GM23338 (cell line): ENCODE measurements around the gene PPP1R15B. TPM values are rescaled to one million over a fixed set of nuclear protein-coding genes. Genes with fewer than 3 reads are reported as not detected.

Experiments
- ATAC-seq: fragments of 200-7000 bp; cut with Tn5 transposase; 3 replicates; pipeline ENCODE4 v1.9.1; 2020
- DNase-seq: peaks from one replicate; pipeline ENCODE4 v3.0.0-alpha.2; 2015; ENCODE audit warnings: low spot score
- H2AFZ ChIP-seq: fragments of 200-600 bp; sonication (generic); 2 replicates; pipeline ENCODE4 v1.8.0; 2016; ENCODE audit warnings: antibody characterized with exemption, mild to moderate bottlenecking, moderate library complexity
- H3F3A ChIP-seq: fragments of 200-600 bp; sonication (generic); replicated peaks from 2 replicates; pipeline ENCODE4 v1.8.0; 2017; ENCODE audit warnings: antibody characterized with exemption, mixed run types, low read depth
- H3K27ac ChIP-seq: fragments of 200-600 bp; sonication (generic); 2 replicates; pipeline ENCODE4 v1.6.1; 2016; ENCODE audit warnings: low read depth
- H3K27me3 ChIP-seq: fragments of 200-600 bp; sonication (generic); 2 replicates; pipeline ENCODE4 v1.8.0; 2016; ENCODE audit warnings: mild to moderate bottlenecking, mixed run types, moderate library complexity; ENCODE audit not compliant: insufficient read depth
- H3K36me3 ChIP-seq: fragments of 200-600 bp; sonication (generic); 2 replicates; pipeline ENCODE4 v1.8.0; 2016; ENCODE audit warnings: mild to moderate bottlenecking; ENCODE audit not compliant: insufficient read depth
- H3K4me1 ChIP-seq: fragments of 200-600 bp; sonication (generic); 2 replicates; pipeline ENCODE4 v1.8.0; 2016; ENCODE audit warnings: mild to moderate bottlenecking, moderate library complexity; ENCODE audit not compliant: insufficient read depth
- H3K4me2 ChIP-seq: fragments of 200-600 bp; sonication (generic); 2 replicates; pipeline ENCODE4 v1.7.1; 2017; ENCODE audit warnings: mixed run types
- H3K4me3 ChIP-seq: fragments of 200-600 bp; sonication (generic); 2 replicates; pipeline ENCODE4 v1.6.1; 2016; ENCODE audit warnings: mixed run types
- H3K79me2 ChIP-seq: fragments of 200-600 bp; sonication (generic); replicated peaks from 2 replicates; pipeline ENCODE4 v1.8.0; 2017; ENCODE audit warnings: mild to moderate bottlenecking; ENCODE audit not compliant: insufficient read depth
- H3K9me2 ChIP-seq: fragments of 200-600 bp; sonication (generic); 2 replicates; pipeline ENCODE4 v1.8.0; 2017; ENCODE audit not compliant: insufficient read depth
- H4K20me1 ChIP-seq: fragments of 200-600 bp; sonication (generic); replicated peaks from 2 replicates; pipeline ENCODE4 v1.8.0; 2017; ENCODE audit warnings: mild to moderate bottlenecking; ENCODE audit not compliant: insufficient read depth
- H3K27ac Mint-ChIP-seq: 2 replicates; pipeline ENCODE4 v1.8.0; 2020; ENCODE audit warnings: inconsistent platforms, mild to moderate bottlenecking, moderate library complexity, mixed read lengths
- H3K27me3 Mint-ChIP-seq: 3 replicates; pipeline ENCODE4 v1.8.0; 2022; ENCODE audit warnings: low read depth, mild to moderate bottlenecking, moderate library complexity, mixed read lengths, inconsistent platforms; ENCODE audit not compliant: insufficient read depth, poor library complexity
- H3K36me3 Mint-ChIP-seq: 3 replicates; pipeline ENCODE4 v1.8.0; 2021; ENCODE audit warnings: low read depth, mild to moderate bottlenecking, inconsistent platforms, moderate library complexity, mixed read lengths
- H3K4me1 Mint-ChIP-seq: 3 replicates; pipeline ENCODE4 v1.8.0; 2020; ENCODE audit warnings: mild to moderate bottlenecking, inconsistent platforms, mixed read lengths
- H3K4me3 Mint-ChIP-seq: 3 replicates; pipeline ENCODE4 v1.8.0; 2021; ENCODE audit warnings: moderate library complexity, mild to moderate bottlenecking, inconsistent platforms, mixed read lengths
- H3K9me3 Mint-ChIP-seq: 3 replicates; pipeline ENCODE4 v1.8.0; 2020; ENCODE audit warnings: moderate library complexity, mild to moderate bottlenecking, inconsistent platforms, mixed read lengths
- NANOG ChIP-seq: IDR thresholded peaks from 2 replicates; pipeline ENCODE4 v1.6.1; 2016; ENCODE audit warnings: antibody characterized with exemption, borderline replicate concordance
- POLR2AphosphoS5 ChIP-seq: IDR thresholded peaks from 2 replicates; pipeline ENCODE4 v1.6.1; 2016; ENCODE audit warnings: antibody characterized with exemption, low read depth
- STAT1 ChIP-seq: IDR thresholded peaks from one replicate; pipeline ENCODE4 v1.6.1; 2016; ENCODE audit warnings: antibody characterized with exemption; ENCODE audit not compliant: unreplicated experiment
- ZNF331 ChIP-seq: fragments of 250-450 bp; sonication (Bioruptor Pico); IDR thresholded peaks from 2 replicates; pipeline ENCODE4 v1.5.0; 2020; ENCODE audit warnings: low read depth, mild to moderate bottlenecking, moderate library complexity
- polyA plus RNA-seq: library from polyadenylated mRNA; unstranded; fragments of >200 nt; fragmentation: Nextera tagmentation; extraction: Ambion mirVana; gene quantifications from 2 replicates; pipeline ENCODE4 v1.2.1, GENCODE V29; 2016
- small RNA-seq: library from RNA; depleted of rRNA; stranded (forward); fragments of <200 nt; gene quantifications from one replicate; pipeline ENCODE3, GENCODE V24; 2014; ENCODE audit warnings: low replicate concordance
- total RNA-seq: library from RNA; depleted of rRNA; stranded (reverse); fragments of >200 nt; shearing (Covaris generic); gene quantifications from 2 replicates; pipeline ENCODE4 v1.2.3, GENCODE V29; 2014; rRNA removed
- TF ChIP-seq, protein P1 (sequence below): fragments of 250-450 bp; sonication (Bioruptor Pico); IDR thresholded peaks from 2 replicates; pipeline ENCODE4 v1.5.0; 2020; ENCODE audit warnings: mild to moderate bottlenecking, moderate library complexity

PPP1R15B gene
- total and polyA plus RNA-seq, 2 experiments from 2014 or later = 17.3 to 64.3 TPM

DNA sequence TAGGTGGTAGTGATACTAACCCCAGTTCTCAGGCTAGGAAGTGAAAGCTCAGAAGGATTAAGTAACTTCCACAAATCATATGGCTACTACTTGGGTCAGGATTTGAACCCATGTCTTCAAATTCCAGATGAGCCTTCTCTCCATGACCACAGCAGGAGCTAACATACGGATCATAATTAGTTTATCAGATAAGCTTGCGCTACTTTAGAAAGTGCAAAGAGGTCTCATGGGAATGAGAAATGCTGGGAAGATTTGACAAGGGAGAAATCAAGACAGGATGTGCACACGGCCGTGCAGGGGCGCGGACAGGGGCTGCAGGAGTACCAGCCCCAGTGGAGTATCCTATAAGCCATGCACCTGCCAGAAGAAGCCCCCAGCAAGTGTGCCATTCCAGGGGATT is 57.0 kb downstream of the PPP1R15B start:
- no peaks in the 10 kb centered on the region for H3K9me2 ChIP-seq
- no peaks in the 10 kb centered on the region for H3K27me3 ChIP-seq
- no peaks in the 10 kb centered on the region; the same call in 1 of the 2 replicates for H4K20me1 ChIP-seq
- no peak for ATAC-seq
- no peak for DNase-seq
- Mint-ChIP-seq H3K27me3 (peaks cover 11% of the 10 kb centered on the region), H3K27ac (no peak overlapping the region), H3K9me3 (no peaks in the 10 kb centered on the region), H3K36me3 (no peaks in the 10 kb centered on the region), H3K4me1 (peaks cover 40% of the 10 kb centered on the region), H3K4me3 (no peak overlapping the region)
- H3K4me1 ChIP-seq = peaks cover 31% of the 10 kb centered on the region
- TF ChIP-seq NANOG (no peak), POLR2AphosphoS5 (no peak), ZNF331 (no peak), STAT1 (no peak)
- TF ChIP-seq, protein P1, sequence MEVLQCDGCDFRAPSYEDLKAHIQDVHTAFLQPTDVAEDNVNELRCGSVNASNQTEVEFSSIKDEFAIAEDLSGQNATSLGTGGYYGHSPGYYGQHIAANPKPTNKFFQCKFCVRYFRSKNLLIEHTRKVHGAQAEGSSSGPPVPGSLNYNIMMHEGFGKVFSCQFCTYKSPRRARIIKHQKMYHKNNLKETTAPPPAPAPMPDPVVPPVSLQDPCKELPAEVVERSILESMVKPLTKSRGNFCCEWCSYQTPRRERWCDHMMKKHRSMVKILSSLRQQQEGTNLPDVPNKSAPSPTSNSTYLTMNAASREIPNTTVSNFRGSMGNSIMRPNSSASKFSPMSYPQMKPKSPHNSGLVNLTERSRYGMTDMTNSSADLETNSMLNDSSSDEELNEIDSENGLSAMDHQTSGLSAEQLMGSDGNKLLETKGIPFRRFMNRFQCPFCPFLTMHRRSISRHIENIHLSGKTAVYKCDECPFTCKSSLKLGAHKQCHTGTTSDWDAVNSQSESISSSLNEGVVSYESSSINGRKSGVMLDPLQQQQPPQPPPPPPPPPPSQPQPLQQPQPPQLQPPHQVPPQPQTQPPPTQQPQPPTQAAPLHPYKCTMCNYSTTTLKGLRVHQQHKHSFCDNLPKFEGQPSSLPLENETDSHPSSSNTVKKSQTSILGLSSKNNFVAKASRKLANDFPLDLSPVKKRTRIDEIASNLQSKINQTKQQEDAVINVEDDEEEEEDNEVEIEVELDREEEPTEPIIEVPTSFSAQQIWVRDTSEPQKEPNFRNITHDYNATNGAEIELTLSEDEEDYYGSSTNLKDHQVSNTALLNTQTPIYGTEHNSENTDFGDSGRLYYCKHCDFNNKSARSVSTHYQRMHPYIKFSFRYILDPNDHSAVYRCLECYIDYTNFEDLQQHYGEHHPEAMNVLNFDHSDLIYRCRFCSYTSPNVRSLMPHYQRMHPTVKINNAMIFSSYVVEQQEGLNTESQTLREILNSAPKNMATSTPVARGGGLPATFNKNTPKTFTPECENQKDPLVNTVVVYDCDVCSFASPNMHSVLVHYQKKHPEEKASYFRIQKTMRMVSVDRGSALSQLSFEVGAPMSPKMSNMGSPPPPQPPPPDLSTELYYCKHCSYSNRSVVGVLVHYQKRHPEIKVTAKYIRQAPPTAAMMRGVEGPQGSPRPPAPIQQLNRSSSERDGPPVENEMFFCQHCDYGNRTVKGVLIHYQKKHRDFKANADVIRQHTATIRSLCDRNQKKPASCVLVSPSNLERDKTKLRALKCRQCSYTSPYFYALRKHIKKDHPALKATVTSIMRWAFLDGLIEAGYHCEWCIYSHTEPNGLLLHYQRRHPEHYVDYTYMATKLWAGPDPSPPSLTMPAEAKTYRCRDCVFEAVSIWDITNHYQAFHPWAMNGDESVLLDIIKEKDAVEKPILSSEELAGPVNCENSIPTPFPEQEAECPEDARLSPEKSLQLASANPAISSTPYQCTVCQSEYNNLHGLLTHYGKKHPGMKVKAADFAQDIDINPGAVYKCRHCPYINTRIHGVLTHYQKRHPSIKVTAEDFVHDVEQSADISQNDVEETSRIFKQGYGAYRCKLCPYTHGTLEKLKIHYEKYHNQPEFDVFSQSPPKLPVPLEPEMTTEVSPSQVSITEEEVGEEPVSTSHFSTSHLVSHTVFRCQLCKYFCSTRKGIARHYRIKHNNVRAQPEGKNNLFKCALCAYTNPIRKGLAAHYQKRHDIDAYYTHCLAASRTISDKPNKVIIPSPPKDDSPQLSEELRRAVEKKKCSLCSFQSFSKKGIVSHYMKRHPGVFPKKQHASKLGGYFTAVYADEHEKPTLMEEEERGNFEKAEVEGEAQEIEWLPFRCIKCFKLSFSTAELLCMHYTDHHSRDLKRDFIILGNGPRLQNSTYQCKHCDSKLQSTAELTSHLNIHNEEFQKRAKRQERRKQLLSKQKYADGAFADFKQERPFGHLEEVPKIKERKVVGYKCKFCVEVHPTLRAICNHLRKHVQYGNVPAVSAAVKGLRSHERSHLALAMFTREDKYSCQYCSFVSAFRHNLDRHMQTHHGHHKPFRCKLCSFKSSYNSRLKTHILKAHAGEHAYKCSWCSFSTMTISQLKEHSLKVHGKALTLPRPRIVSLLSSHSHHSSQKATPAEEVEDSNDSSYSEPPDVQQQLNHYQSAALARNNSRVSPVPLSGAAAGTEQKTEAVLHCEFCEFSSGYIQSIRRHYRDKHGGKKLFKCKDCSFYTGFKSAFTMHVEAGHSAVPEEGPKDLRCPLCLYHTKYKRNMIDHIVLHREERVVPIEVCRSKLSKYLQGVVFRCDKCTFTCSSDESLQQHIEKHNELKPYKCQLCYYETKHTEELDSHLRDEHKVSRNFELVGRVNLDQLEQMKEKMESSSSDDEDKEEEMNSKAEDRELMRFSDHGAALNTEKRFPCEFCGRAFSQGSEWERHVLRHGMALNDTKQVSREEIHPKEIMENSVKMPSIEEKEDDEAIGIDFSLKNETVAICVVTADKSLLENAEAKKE (CRISPR knock-in tag) = no peak
- no peaks in the 10 kb centered on the region for H3K79me2 ChIP-seq
- peaks cover 6% of the 10 kb centered on the region; the same call in 1 of the 2 replicates for H3F3A ChIP-seq
- H3K4me2 ChIP-seq = no peak overlapping the region
- no peak overlapping the region for H2AFZ ChIP-seq
- no peak overlapping the region for H3K27ac ChIP-seq
- H3K4me3 ChIP-seq = no peak overlapping the region
- H3K36me3 ChIP-seq = no peaks in the 10 kb centered on the region

Small RNA genes lying within 50 kb of the gene (small RNA-seq; reads per million reads assigned to genes)
- gene AL606489.2 = not detected

Other genes starting within 250 kb of the PPP1R15B start
- not detected in 2 replicates for gene REN, start 245.5 kb downstream of the PPP1R15B start, total RNA-seq
- not detected in 2 replicates for gene REN, start 245.5 kb downstream of the PPP1R15B start, polyA plus RNA-seq
- 0.70 TPM in 1 of 2 replicates, not detected in the other for gene KISS1, start 215.3 kb downstream of the PPP1R15B start, total RNA-seq
- gene KISS1, start 215.3 kb downstream of the PPP1R15B start, polyA plus RNA-seq = not detected in 2 replicates
- 3.0 and 7.0 TPM in 2 replicates for gene GOLT1A, start 197.8 kb downstream of the PPP1R15B start, total RNA-seq
- gene GOLT1A, start 197.8 kb downstream of the PPP1R15B start, polyA plus RNA-seq = 7.2 and 10.7 TPM in 2 replicates
- gene PLEKHA6, start 51.9 kb downstream of the PPP1R15B start, total RNA-seq = 4.3 and 6.2 TPM in 2 replicates
- 2.5 and 2.8 TPM in 2 replicates for gene PLEKHA6, start 51.9 kb downstream of the PPP1R15B start, polyA plus RNA-seq
- 17.4 and 19.0 TPM in 2 replicates for gene PIK3C2B, start 83.0 kb upstream of the PPP1R15B start, total RNA-seq
- gene PIK3C2B, start 83.0 kb upstream of the PPP1R15B start, polyA plus RNA-seq = 4.8 TPM in 2 replicates
- gene MDM4, start 104.6 kb upstream of the PPP1R15B start, total RNA-seq = 56.1 and 63.9 TPM in 2 replicates
- 22.7 and 24.8 TPM in 2 replicates for gene MDM4, start 104.6 kb upstream of the PPP1R15B start, polyA plus RNA-seq